GM18907 (cell line): Measurements from ENCODE around the gene AQP2.

ENCODE experiments used
- ATAC-seq: cut with Tn5 transposase; IDR thresholded peaks from one replicate; pipeline ENCODE4 v1.9.1; 2021; ENCODE audit warnings: mild to moderate bottlenecking, moderate library complexity; ENCODE audit not compliant: unreplicated experiment

AQP2 gene

DNA sequence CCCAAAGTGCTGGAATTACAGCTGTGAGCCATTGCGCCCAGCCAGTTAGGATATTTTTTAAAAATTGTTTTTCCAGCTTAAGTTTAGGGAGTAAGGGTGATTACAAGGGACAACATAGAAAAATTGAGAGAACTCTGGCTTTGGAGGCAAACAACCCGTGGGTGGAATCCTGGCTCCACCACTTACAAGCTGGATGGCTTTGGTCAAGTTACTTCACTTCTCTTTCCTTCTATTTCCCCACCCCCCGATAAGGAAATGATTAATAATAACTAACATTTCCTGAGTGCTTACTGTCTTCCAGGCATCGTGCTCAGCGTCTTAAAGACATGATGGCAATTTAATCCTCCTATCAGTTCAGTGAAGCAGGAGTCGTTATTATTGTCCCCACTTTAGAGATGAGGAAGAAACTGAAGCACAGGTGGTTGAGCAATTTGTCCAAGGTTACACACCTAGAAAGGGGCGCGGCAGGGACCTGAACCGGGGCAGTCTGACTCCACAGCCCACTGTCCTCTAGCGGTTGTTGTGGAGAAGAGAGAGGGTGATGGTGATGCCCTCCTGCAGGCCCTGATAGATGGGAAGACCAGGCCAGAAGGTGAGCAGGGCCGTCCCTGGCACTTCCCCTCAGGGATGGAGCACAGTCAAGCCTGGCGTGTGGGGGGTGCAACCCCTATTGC, 30.2 kb upstream of the AQP2 start:
- ATAC-seq, result no peak

DNA sequence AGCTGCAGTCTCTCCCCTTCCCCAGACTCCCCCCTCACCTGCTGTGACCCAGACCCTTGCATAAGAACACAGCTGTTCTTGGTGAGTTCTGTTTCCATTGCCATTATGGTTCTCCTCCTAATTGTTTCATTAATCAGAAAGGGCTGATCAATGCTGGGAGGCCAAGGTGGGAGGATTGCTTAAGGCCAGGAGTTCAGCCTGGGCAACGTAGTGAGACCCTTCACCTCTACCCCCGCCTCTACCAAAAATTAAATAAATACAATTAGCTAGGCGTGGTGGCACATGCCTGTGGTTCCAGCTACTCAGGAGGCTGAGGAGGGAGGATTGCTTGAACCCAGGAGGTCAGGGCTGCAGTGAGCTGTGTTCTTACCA, 29.6 kb upstream of the AQP2 start:
- ATAC-seq, result no peak

DNA sequence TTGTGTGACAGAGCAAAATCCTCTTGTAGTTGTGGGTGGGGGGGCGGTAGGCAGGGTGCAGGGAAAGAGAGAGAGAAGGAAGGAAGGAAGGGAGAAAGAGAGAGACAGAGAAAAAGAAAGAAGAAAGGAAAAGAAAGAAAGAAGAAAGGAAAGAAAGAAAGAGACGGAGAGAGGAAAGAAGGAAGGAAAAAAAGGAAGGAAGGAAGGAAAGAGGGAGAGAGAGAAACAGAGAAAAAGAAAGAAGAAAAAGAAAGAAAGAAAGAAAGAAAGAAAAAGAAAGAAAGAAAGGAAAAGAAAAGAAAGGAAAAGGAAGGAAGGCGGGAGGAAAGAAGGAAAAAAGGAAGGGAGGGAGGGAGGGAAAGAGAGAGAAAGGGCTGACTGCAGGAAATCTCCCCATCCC, 29.2 kb upstream of the AQP2 start:
- ATAC-seq, result no peak

DNA sequence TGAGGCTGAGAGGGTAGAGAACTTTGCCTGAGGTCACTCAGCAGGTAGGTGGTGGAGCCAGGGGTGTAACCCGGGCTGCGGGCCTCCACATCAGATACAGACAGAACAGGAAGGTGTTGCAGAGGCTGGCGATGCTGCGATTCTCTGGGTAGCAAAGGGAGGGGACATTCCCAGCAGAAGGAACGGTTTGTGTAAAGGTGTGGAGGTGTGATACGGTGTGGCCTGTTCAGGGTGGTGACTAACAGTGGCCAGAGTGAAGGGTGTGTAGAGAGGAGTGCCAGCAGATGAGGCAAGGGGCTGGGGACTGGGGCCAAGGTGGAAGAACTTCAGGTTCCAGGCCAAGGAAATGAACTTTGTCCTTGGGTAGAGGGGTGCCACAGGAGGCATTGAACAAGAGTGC, 28.6 kb upstream of the AQP2 start:
- no peak for ATAC-seq

DNA sequence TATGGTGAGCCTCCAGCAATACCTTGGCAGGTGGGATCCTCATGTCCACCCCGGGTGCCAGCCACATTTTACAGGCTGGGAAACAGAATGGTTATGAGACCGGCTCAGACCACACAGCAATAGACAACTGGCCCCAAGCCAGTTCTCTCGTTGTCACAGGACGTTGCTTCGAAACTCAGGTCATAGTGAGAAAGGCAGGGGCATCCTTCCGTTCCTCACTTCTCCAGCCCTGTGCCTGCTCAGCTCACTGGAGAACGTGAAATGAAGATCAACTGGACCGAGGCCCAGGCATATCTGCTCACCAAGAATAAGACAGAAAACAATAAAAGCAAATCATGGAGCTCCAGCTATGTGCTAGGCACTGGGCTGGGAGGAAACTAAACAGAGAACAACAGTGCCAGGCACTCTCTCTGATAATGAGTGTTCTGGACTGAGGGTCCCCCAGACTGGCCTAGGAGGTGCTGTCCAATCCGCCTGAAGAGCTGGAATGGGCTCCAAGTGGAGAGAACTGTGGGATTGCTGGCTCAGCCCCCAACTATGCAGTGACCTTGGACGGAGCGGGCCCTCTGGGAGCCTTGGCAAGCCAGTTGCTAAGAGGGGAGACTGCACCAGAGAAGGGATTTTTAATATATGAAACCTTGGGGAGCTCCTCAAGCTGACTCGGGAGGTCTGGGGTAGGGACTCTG, 28.0 kb upstream of the AQP2 start:
- no peak for ATAC-seq

DNA sequence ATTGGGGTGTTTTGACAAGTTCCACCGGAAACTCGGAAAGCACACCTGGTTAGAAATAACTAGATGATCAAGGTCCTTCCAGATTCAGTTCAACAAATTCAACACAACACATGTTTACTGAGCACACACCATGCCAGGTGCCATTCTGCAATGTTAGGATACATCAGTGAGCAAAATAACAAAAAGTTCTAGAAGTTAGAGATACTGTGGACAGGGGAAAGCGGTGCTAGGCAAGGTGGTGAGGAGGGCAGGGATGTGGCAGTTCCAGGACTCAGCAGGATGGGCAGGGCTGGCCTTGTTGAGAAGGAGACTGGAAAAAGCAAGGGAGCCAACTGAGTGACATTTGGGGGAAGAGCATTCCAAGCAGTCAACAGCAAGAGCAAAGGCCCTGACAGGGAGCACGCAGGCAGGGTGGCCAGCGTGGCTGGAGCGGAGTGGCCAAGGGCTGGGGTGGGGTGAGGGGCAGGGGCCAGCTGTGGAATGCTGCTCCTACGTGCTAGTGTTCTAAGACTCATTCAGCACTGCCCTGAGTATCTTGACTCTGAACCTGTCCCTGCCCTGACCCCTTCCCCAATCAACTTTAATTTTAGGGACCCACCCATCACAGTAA, 27.4 kb upstream of the AQP2 start:
- ATAC-seq, result no peak

DNA sequence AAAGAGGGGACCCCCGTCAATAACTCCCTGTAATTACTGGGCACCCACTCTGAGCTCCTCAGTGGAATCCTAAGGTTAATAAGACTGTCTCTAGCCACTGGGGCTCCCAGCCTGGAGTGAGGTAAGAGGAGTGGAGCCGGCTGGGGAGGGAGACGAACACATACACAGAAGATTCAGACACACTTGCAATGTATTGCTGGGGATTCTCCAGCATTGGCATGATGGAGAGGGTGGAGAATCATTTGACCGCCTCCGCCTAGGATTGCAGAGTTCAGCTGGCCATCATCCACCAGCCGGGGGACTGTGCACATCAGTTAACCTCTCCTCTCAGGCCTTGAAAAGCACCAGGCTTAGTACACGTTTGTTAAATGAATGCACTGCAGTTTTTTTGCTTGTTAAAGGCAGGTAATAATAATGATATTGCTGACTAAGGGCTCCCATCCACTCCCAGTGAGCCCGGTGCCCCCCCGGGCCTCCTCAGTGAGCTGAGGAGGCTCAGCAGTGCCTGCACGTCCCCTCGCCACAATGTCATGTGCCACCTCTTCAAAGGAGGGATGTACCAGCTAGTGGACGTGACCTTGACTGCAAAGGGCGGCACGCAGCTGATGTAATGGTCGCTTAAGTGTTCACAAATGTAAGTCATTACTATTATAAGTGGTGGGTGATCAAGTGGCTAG, 26.5 kb upstream of the AQP2 start:
- no peak for ATAC-seq

DNA sequence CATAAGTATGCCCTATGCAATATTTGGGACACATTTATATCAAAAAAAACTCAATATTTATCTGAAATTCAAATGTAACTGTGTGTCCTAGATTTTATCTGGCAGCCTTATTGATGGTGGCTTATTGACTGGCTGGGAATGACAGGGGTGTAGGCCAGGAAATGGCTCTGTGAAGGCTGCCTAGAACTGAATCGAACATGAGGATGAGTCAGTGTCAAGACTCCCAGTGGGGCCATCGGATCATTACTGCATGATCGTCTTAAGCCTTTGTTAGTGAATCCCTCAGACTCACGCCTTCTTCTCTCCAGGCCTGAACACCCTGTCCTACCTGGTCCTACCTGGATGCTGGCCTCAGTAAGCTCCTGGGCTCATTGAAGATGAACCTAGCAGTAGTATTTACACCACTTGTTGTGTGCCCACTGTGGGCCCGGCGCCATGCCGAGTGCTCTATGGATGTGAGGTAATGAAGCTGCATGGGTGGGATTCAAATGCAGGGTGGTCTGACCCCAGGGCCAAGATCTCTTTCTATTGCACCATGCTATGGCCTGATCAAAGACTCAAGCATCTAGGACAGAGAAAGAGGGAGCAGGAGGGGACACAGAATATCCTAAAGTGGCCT, 25.8 kb upstream of the AQP2 start:
- no peak for ATAC-seq

DNA sequence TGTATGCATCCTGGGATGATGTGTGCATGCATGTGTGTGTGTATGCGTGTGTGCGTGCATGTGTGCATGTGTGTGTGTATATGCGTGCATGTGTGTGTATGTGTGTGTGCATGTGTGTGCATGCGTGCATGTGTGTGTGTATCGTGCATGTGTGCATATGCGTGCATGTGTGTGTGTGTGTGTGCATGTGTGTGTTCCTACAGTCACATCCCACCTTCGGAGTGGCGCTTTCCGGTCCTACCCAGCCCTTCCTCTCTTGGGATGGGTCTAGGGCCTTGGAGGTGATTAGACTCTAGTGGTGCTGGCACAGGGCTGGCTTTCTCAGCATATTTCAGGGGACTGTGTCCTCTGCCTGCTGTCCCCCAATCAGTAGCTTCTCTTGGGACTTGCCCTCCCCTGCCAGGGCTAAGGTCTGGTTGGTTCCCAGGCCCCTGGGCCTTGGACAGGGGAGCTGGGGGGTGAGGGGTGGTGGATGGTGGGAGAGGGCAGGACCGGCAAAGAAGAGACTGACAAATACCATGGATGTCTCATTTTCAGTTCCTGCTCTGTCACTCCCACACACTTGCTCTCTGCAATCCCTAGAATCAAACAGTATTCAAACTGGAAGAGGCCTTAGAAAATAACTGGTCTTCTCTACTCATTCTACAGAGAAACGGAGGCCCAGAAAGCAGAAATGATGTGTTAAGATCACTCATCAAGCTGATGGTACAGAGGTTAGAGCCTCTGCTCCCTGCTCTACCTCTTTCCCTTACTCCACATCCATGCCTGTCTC, 24.9 kb upstream of the AQP2 start:
- no peak for ATAC-seq

DNA sequence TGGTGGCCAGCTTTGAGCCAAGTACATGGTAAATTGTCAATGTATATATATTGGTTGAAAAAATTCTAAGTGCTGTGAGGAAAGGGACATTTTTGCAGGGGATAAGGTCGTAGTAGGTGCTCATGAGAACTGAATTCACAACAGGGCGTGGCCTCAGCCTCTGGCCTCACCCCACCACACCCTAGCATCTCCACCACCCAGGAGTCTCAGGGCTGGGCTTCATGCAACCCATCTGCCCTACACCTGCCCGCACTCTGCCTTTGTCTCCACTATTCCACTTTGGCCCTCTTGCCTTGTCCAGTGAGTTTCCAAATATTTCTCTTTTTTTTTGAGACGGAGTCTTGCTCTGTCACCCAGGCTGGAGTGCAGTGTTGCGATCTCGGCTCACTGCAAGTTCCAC, 22.1 kb upstream of the AQP2 start:
- no peak for ATAC-seq

DNA sequence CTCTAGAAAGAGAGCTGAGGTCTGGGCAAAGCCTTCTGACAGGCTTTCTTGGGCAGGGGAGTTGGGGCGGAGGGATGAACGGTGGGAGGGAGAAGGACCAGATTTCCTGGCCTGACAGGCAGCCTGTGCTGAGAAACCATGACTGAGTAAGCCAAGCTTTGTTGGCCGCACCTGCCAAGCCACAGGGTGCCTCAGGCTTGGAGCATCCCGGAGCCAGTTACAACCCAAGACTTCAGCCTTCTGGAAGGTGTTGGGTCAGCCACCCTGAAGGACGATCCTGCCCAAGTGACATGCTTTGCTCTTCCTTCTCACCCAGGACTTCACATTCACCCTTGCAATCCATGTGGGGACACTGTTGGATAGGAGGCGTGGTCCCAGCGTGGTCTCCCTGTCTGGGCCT, 21.0 kb upstream of the AQP2 start:
- no peak for ATAC-seq

DNA sequence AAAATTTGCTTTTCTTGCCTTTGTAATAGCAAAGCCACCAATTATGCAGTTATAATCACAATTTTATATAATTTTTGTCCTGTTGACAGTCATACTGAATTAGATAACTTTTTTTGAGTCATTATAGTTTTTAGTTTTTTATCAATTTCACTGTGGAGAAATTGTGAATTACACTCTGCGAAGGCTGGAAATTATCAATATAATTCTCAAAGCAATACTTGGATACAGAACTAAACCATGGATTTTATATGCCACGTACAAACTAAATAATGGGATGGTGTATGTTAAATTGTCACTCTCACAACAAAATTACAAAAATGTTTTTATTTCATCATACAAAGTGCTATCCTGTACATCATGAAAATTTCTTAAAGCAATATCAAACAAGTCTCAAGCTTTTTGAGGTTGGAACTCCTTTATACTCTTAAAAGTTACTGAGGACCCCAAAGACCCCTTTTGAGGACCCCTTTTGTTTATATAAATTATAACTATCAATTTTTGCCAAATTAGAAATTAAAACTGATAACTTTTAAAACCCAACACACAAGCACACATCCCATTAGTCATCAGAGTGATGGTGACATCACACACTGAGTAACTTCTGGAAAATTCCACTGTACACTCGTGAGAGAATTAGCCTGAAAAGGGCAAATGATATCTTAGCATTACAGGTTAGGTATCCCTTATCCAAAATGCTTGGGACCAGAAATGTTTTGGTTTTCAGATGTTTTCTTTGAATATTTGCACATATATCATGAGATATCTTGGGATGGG, 19.8 kb upstream of the AQP2 start:
- no peak for ATAC-seq

DNA sequence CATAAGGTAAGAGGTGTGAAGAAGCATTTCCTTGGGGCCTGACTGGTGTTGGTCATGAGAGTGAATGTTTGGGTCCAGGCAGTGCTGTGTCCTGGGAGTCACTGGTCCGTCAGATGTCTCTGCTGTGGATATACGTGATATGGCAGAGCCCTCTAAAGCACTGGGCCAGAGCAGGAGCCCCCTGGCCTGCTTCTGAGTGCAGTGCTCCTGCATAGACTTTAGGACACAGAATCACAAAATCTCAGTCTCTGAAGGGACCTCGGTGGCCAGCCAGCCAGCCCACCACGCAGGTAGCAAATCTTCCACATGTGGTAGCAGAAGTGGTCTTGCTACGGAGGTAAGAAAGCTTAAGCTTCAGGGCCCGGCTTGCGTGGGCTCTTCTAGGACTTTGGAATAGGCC, 18.5 kb upstream of the AQP2 start:
- no peak for ATAC-seq

DNA sequence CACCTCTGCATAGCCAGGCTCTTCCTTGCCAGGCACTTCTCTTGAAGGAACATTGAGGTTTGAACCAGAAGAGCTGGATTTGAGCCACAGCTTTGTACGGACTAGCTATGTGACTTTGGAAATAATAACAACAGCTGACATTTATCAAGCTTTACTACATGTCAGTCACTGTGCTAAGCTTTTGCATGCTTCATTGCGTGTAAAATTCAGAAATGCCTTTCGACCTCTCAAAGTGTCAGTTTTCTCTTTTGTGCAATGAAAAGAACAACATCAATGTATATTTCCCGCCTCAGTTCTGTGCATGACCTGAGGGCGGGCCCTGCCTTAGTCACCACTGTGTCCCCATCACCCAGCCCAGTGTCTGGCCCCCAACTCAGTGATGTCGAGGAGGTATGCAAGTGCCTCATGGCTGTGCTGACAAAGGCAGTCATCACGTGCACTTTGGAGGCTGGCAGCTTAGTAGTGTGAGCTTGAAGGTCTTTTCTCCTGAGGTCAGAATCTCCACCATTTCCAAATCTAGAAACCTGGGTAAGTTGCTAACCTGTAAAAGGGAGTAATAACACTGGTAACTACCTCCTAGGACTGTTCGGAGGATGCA, 17.9 kb upstream of the AQP2 start:
- ATAC-seq, result no peak

DNA sequence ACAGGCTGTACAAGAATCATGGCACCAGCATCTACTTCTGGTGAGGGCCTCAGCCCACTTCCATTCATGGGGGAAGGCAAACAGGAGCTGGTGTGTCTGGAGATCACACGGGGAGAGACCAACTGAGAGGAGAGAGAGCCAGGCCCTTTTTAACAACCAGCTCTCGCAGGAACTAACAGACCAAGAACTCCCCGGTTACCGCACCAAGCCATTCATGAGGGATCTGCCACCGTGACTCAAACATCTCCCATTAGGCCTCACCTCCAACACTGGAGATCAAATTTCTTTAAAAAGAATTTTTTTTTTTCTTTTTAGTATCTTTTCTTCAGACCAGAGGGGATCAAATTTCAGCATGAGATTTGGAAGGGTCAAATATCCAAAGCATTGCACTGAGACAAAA, 16.7 kb upstream of the AQP2 start:
- ATAC-seq, result no peak

DNA sequence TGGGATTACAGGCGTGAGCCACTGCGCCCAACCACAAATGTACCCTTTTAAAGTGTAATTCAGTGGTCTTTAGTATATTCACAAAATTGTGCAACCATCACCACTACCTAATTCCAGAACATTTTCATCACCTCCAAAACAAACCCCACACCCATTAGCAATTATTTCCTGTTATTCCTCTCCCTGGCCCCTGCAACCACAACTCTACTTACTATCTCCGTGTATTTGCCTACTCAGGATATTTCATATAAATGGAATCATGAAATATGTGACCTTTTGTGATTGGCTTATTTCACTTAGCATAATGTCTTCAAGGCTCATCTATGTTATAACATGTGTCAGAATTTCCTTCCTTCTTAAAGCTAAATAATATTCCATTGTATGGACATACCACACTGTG, 16.0 kb upstream of the AQP2 start:
- no peak for ATAC-seq

DNA sequence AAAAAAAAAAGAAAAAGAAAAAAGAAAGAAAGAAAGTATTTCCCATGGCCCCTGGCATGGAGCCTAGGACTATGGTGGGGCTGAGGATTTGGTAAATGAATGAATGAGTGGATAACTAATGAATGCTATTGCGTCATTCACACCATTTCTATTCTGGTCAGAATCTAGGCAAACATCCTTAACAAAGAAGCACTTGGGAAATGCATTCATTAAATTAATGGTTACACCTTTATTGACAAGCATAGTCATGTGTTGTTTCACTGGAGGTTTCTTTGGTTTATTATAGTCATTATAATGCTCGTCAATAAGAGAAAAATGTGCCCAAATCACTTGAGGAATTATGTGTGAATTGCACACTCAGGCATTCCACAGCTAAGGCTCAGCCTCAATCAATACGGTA, 13.6 kb upstream of the AQP2 start:
- no peak for ATAC-seq

DNA sequence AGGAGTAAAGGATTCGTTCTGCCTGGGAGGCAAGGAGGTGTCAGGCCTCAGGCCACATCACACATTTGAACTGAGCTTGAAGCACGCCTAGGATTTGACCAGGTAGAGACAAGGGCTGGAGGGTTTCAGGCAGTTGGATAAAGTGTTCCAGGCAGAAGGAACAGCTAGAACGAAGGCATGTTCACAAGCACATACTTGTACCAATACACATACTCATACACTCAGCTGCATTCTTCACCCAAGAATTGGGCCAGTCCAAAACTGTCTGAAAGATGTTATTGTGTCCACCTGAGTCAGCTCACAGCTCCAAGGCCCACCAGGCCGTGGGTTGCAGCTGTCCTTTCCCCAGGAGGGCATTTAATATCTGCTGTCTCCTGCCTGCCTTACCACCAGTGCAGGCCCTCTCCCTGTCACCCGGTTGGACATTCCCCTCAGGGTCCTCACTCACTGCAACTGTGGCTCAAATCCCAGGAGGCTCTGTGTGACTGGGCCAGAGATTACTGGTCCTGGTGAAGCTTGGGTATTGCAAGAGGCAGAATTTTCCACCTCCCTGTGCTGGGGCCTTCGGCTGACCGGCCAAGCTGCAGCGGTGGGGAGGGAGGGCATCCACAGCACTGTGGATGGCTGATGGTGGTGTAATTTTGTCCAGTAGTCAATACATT, 12.8 kb upstream of the AQP2 start:
- ATAC-seq, result no peak

DNA sequence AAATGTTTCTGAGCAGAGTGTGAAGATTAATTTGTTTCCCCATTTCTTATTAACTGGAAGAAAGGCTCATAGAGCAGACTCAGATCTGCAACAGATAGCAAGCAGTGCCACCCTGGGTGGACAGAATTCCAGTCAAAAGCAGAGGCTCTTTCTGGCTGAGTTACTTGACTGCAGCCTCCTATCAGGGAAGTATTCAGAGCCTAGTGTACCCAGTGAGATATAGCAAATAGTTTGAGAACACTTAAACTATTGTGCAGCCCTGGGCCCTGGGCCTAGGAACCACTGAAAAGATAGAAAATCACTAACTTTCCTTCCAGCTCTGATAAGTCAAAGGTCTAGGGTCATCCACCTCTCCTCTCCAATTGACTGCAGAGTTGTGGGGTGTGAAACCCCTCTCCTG, 11.2 kb upstream of the AQP2 start:
- no peak for ATAC-seq
